GM20000 (cell line): ENCODE results near the gene NPY1R.

Source experiments
- DNase-seq: peaks from one replicate; pipeline ENCODE4 v3.0.0; 2012; ENCODE audit warnings: low spot score
- CTCF ChIP-seq: IDR thresholded peaks from 2 replicates; pipeline ENCODE4 v1.5.1; 2012; ENCODE audit warnings: mild to moderate bottlenecking, control low read depth; ENCODE audit errors: extremely low read depth, missing control alignments

Gene NPY1R

GRCh38 chr4:163279713-163280112, 52.7 kb downstream of the NPY1R start:
- no peak for DNase-seq
- no peak for TF ChIP-seq CTCF

GRCh38 chr4:163274861-163275260, 57.5 kb downstream of the NPY1R start:
- no peak for DNase-seq
- no peak for TF ChIP-seq CTCF
